HG03439 (cell line): ENCODE results near the gene CHAF1A.
A peak's percentile ranks its signal among the peaks of the same experiment; 100 is the strongest.

Source experiments
- ATAC-seq: cut with Tn5 transposase; IDR thresholded peaks from one replicate; pipeline ENCODE4 v1.9.1; 2021; ENCODE audit warnings: mild to moderate bottlenecking, moderate library complexity; ENCODE audit not compliant: unreplicated experiment

Gene CHAF1A

GRCh38 chr19:4400135-4400936 is 2.1 kb upstream of the CHAF1A start, which contains the start of gene SH3GL1:
Gene SH3GL1, minus strand, starts transcription at chr19:4400547. Its CDS starts 179 bp downstream, at chr19:4400368.
- ATAC-seq = peak; percentile 63

GRCh38 chr19:4401769-4402170 is 670 bp upstream of the CHAF1A start:
- no peak for ATAC-seq

DNA sequence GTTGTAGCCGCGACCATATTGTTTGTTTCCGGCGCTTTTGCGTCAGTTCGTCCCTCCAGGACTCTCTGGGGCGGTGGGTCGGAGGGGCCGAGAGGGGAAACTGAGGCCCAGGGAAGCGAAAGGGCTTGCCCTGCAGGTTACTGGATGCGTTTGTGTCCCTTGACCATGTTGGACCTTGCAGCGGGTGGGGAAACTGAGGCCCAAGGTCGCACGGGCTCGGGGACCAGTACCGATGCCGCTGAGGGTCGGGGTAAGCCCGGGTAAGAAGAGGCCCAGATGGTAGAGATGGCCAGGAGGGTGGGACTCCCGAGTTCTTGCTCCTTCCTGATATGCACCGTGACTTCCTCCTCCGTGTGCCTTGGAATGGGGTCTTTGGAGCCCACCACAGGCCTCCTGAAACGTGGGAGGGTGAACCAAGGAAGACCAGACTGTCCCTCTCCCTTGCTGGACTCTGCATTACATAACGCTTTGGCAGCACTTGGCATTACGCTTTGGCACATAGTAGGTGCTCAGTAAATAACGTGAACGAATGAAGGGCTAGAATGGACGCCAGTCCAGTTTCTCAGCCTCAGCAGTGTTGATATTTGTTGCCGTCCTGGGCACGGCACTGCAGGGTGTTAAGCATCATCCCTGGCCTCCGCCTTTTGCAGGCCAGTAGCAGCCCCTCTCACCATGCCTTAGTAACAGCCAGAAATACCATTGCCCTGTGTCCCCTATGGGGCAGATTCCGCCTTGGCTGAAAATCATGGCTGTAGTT is 743 bp downstream of the CHAF1A start:
- ATAC-seq = no peak

GRCh38 chr19:4405977-4406376 is 3.5 kb downstream of the CHAF1A start:
- no peak for ATAC-seq

DNA sequence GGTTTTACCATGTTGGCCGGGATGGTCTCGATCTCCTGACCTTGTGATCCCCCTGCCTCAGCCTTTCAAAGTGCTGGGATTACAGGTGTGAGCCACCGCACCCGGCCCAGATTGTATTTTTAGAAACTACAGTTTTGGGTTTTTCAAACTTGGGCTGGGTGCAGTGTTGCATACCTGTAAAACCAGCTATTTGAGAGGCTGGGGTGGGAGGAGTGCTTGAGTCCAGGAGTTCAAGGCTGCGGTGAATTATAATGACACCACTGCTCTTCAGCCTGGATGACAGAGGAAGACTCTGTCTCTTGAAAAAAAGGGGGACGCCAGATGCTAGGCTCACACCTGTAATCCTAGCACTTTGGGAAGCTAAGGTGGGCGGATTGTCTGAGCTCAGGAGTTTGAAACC is 4.2 kb downstream of the CHAF1A start:
- ATAC-seq = no peak

DNA sequence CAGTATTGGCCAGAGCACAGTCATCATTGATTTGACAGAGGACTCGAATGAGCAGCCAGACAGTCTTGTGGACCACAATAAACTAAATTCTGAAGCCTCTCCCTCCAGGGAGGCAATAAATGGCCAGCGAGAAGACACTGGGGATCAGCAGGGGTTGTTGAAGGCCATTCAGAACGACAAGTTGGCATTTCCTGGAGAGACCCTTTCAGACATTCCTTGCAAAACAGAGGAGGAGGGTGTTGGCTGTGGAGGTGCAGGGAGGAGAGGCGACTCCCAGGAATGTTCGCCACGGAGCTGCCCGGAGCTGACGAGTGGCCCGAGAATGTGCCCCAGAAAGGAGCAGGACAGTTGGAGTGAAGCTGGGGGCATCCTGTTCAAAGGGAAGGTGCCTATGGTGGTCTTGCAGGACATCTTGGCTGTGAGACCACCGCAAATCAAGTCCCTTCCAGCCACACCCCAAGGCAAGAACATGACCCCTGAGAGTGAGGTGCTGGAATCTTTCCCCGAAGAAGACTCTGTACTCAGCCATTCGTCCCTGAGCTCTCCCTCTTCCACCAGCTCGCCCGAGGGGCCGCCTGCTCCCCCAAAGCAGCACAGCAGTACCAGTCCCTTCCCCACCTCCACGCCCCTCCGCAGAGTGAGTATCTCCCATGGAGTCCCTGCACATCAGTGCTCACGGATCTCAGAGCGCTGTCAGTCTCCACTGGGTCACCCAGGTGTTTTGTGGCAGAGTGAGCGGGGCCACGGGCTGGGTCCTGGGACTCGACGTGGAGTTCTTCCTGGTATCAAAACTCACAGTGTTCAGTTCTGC is 6.9 kb downstream of the CHAF1A start:
- no peak for ATAC-seq

GRCh38 chr19:4413588-4413987 is 11.1 kb downstream of the CHAF1A start:
- no peak for ATAC-seq

- no peak for ATAC-seq
Measured at GRCh38 chr19:4414144-4414799, 11.8 kb downstream of the CHAF1A start.

GRCh38 chr19:4414800-4415321 is 12.4 kb downstream of the CHAF1A start:
- ATAC-seq = no peak

DNA sequence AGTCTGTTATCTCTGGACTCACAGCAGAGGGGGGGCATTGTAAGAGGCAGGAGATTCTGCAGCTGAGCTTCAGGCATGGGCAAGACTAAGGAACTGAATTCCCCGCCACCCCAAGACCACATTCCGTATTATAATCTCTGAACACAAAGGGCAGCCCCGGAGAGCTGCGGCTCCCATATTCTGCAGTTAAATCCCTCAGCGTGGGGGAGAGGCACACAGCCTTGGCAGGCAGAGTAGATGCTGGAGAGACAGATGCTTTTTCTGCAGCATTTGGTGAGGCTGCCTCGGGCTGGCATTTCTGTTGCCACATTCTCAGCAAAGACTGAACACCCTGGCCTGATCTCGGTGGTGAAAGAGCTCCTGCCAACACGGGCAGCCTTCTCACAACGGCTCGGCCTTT is 12.9 kb downstream of the CHAF1A start:
- no peak for ATAC-seq

DNA sequence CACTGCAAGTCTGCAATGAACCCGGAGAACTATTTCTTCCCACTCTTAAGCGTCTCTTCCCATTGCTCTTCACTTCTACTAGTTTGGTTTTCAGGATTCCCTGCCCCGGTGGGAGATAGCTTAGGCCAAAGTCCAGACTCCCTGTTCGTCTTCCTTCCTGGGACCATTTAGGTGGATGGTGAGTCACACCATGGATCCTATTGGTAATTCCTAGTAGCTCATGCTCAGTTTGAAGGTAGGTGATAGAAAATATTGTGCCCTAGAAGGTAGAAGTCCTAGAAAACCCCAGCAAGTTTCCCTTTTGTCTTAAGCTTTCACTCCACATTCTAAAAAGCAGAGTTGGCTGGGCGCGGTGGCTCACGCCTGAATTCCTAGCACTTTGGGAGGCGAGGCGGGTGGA is 13.8 kb downstream of the CHAF1A start:
- ATAC-seq = no peak

DNA sequence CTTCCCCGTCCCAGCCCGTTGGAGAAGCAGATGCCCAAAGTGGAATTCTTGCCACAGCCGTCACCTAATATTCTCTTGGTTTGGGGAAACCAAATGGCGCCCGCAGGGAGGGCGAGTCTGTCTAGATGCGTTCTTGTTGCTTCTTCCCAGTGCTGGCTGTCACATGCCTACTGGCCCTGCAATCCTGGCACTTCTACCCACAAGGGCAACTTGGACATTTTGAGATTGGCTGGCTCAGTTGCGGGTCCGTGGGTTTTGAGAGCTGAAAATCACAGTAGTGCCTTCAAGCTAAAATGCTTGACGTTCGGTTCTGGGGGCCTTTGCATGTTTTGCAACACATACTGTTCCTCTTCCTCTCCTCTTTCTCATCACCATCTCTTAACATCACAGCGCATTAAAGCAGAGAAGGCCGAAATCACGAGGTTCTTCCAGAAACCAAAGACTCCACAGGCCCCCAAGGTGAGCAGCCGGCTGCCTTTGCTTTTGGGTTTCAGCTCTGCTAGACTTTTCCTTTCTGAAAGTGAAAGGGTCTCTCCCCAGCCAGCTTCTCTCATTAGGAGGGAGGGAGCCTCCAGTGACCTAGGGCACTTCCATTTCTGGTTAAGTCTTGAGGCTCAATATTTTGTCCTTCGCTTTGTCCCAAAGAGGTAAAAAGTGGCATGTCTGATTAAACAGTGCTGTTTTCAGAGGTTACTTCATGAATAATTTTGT is 21.1 kb downstream of the CHAF1A start:
- ATAC-seq = no peak

GRCh38 chr19:4425537-4425936 is 23.1 kb downstream of the CHAF1A start:
- ATAC-seq = no peak

- ATAC-seq = no peak
Measured at GRCh38 chr19:4428326-4428975, 26.0 kb downstream of the CHAF1A start.

DNA sequence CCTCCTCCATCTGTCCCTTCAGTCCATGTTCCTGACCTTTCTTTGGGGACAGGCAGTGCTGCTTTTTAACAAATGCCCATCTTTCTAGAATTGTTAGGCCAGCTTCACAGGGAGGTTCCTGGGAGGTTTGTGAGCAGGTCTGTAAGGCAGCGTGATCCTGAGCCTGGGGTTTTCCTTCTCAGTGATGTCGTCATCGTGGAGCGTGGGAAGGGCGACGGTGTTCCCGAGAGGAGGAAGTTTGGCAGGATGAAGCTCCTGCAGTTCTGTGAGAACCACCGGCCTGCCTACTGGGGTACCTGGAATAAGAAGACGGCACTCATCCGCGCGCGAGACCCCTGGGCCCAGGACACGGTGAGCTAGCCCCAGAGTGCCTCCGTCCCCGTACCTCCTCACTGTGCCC is 26.8 kb downstream of the CHAF1A start:
- no peak for ATAC-seq

DNA sequence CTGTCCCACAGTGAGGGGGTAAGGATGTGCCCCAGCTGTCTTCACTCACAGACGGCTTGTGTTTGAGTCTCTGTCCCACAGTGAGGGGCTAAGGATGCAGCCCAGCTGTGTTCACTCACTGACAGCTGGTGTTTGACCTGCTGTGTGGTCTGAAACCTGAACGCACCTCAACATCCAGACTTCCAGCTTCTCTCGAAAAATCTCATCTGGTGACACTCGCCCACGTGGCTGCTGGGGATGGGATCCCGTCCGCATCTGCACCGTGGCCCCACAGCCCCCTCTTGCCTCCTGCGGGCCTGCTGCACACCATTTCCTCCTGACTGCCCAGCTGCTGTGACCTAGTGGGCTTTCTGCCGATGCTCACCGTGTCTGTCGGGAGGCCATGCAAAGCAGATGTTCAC is 27.3 kb downstream of the CHAF1A start:
- no peak for ATAC-seq

- no peak for ATAC-seq
Measured at GRCh38 chr19:4430760-4431159, 28.3 kb downstream of the CHAF1A start.

DNA sequence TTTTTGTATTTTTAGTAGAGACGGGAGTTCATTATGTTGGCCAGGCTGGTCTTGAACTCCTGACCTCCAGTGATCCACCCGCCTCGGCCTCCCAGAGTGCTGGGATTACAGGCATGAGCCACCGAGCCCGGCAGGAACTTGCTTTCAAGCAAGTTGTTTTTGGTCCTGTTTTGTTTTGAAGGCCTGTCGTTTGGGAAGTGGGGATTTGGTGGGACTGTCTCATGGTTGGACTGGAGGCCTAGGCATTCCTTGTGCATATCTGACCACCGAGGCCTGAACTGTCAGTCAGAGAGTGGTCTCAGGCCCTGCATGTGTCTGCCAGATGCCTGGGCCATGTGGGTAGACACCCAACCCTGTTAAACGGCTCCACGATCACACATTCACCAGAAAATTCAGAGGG is 28.9 kb downstream of the CHAF1A start:
- ATAC-seq = no peak
